HG03460 (cell line): ENCODE measurements around the gene MTMR3.

Experiments
- ATAC-seq: cut with Tn5 transposase; IDR thresholded peaks from one replicate; pipeline ENCODE4 v1.9.1; 2021; ENCODE audit not compliant: unreplicated experiment

The MTMR3 gene

GRCh38 chr22:29867851-29868250 lies 15.1 kb upstream of the MTMR3 start:
- ATAC-seq = no peak

GRCh38 chr22:29870574-29870973 lies 12.4 kb upstream of the MTMR3 start:
- no peak for ATAC-seq

- no peak for ATAC-seq
Observed at GRCh38 chr22:29871684-29872083, 11.3 kb upstream of the MTMR3 start.

GRCh38 chr22:29872144-29872893 lies 10.7 kb upstream of the MTMR3 start:
- ATAC-seq = no peak

- no peak for ATAC-seq
Observed at GRCh38 chr22:29872989-29873388, 10.0 kb upstream of the MTMR3 start.

GRCh38 chr22:29873943-29874342 lies 9.0 kb upstream of the MTMR3 start:
- ATAC-seq = no peak

GRCh38 chr22:29877620-29878019 lies 5.4 kb upstream of the MTMR3 start:
- ATAC-seq = no peak

GRCh38 chr22:29879753-29880152 lies 3.2 kb upstream of the MTMR3 start:
- ATAC-seq = no peak

- peak; percentile 40 for ATAC-seq
Observed at GRCh38 chr22:29882716-29883044, 294 bp upstream of the MTMR3 start.

- no peak for ATAC-seq
Observed at GRCh38 chr22:29883775-29884097, 762 bp downstream of the MTMR3 start.

GRCh38 chr22:29885610-29886009 lies 2.6 kb downstream of the MTMR3 start:
- ATAC-seq = no peak

GRCh38 chr22:29886596-29886995 lies 3.6 kb downstream of the MTMR3 start:
- no peak for ATAC-seq

- no peak for ATAC-seq
Observed at GRCh38 chr22:29887358-29887757, 4.4 kb downstream of the MTMR3 start.

- ATAC-seq = no peak
Observed at GRCh38 chr22:29890760-29891159, 7.8 kb downstream of the MTMR3 start.

GRCh38 chr22:29892315-29893156 lies 9.6 kb downstream of the MTMR3 start:
- no peak for ATAC-seq

- ATAC-seq = no peak
Observed at GRCh38 chr22:29901354-29901753, 18.4 kb downstream of the MTMR3 start.

GRCh38 chr22:29903371-29903770 lies 20.4 kb downstream of the MTMR3 start:
- ATAC-seq = no peak

GRCh38 chr22:29904020-29904419 lies 21.0 kb downstream of the MTMR3 start:
- ATAC-seq = no peak

- ATAC-seq = no peak
Observed at GRCh38 chr22:29907753-29908515, 25.0 kb downstream of the MTMR3 start.

GRCh38 chr22:29912141-29912540 lies 29.2 kb downstream of the MTMR3 start:
- no peak for ATAC-seq

GRCh38 chr22:29912605-29913398 lies 29.8 kb downstream of the MTMR3 start:
- no peak for ATAC-seq
